ENCODE data around the gene ALK. TPM values are rescaled to one million over a fixed set of nuclear protein-coding genes. Genes with fewer than 3 reads are reported as not detected.

ALK gene
- total RNA-seq, 1 experiment from 2014 or later = not detected

GRCh38 chr2:29226808-29227207 is 694.6 kb downstream of the ALK start:
- DNase-seq (ENCODE audit: low spot score) = no peak

GRCh38 chr2:29226375-29226774 is 695.0 kb downstream of the ALK start:
- no peak for DNase-seq (ENCODE audit: low spot score)

GRCh38 chr2:29225814-29226213 is 695.6 kb downstream of the ALK start:
- DNase-seq (ENCODE audit: low spot score) = no peak

DNA sequence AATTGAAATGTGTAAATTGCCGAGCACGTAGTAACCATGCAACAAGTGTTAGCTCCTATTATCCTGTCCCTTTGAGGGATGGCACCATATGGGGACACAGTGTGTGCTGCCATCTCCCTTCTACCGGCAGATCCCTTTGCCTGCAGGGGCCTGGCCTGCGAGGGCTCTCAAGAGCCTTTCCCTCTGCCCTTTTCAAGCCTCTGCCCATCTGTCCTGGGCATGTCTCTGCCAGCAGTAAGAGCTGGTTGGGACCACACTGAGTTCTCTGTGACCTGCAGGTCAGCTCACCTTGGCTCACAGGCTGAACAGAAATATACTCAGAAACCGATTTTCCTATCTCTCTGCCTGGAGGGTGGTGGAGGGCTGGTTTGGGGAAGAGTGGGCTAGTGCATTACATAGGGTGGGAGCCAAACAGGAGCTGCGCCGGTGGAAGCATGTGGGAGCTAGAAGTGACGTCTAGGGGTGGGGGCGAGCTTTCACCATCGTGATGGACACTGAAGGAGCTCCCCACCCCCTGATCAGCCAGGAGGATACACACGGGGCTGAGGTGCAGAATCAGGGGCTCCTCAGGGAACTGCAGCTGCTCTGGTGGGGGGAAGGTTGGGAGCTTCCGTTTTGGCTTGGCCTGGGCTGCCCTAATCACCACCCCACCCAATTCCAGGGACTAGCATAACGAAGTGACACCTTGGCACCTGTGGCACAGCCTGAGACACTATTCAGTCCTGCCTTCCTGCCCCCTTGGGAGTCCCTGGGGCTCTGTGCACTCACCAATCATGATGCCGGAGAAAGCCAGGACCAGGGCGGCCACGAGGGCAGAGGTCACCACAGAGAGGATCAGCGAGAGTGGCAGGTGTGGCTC is 696.5 kb downstream of the ALK start:
- no peak for DNase-seq (ENCODE audit: low spot score)

- DNase-seq (ENCODE audit: low spot score) = peak; percentile 66
Measured at GRCh38 chr2:29223851-29224692, 697.3 kb downstream of the ALK start.

DNA sequence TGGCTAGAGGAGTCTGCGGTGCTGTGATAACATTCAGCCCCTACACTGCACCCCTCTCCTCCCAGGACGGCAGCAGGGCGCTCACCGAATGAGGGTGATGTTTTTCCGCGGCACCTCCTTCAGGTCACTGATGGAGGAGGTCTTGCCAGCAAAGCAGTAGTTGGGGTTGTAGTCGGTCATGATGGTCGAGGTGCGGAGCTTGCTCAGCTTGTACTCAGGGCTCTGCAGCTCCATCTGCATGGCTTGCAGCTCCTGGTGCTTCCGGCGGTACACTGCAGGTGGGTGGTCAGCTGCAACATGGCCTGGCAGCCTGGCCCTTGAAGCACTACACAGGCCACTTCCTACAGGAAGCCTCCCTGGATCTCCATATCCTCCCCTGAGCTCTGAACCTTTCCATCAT is 698.1 kb downstream of the ALK start:
- DNase-seq (ENCODE audit: low spot score) = no peak

DNA sequence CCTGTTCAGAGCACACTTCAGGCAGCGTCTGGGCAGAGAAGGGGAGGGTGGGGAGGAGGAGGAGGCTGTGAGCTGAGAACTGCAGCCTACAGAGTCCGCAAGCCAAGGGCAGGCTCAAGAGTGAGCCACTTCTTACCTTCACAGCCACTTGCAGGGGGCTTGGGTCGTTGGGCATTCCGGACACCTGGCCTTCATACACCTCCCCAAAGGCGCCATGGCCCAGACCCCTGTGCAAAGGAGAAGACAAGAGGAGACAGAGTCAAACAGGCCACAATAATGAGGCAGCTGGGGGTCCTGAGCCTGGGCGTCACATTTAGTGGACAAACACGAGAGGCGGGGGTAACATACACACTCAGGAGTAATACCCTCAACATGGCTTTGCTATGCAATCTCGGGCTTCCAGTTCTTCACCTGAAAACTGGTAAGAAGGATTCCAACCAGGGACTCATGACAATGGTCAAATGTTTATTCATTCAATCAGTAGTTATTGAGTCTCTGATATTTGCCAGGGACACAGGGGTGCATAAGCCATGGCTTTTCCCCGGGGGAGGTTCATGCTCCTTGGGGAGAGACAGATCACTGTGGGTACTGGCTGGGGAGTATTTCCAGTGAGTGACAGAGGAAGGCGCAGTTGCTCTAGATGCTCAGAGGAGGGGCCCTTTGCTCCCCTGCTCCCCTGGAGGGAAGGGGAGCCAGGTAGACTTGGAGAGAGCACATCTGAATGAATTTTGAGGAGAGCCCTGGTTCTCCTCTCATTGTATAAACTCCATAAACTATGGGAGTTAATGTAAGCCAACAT is 698.8 kb downstream of the ALK start:
- no peak for DNase-seq (ENCODE audit: low spot score)

DNA sequence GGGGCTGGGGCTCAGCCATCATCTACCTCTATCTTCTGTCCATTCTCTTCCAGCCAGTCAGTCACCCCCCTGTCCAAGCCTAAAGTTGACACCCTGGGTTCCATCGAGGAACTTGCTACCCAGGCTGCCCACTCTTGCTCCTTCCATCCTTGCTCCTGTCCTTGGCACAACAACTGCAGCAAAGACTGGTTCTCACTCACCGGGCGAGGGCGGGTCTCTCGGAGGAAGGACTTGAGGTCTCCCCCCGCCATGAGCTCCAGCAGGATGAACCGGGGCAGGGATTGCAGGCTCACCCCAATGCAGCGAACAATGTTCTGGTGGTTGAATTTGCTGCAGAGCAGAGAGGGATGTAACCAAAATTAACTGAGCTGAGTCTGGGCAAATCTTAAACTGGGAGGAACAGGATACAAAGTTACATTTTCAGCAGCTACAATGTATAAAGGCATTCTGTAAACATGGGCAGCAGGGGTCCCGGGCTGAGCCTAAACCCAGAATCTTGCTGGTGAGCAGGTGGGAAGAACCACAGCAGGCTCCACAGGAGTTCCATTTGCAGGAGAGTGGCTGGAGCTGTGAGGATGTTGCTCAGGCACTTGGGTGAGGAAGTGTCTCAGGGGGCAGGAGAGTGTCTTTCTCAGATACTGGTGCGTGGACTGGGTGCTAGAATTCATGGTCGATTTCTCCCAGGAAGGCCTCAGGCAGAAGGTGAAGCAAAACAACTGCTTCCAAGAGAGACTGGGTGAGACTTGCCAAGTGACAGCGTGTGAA is 700.7 kb downstream of the ALK start:
- no peak for DNase-seq (ENCODE audit: low spot score)

DNA sequence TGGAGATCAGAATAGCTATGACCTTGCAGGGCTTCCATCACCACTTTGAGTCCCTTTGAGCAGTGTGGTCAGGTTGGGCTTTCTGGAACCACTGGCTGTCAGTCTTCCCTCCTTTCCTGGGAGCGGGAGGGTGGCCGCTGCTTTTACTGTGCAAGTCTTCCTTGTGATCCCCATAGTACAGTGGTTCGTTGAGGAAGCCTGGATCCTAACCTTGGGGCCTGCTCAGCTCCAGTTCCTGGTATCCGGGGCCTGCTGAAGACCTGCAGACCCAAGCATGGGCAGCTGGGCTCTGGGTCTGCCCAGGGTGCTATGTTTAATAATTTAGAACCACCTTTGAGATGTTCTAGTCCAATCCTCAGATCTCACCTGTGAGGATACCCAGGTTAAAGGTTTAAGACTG is 702.0 kb downstream of the ALK start:
- DNase-seq (ENCODE audit: low spot score) = no peak

- DNase-seq (ENCODE audit: low spot score) = no peak
Measured at GRCh38 chr2:29218550-29219125, 702.7 kb downstream of the ALK start.

DNA sequence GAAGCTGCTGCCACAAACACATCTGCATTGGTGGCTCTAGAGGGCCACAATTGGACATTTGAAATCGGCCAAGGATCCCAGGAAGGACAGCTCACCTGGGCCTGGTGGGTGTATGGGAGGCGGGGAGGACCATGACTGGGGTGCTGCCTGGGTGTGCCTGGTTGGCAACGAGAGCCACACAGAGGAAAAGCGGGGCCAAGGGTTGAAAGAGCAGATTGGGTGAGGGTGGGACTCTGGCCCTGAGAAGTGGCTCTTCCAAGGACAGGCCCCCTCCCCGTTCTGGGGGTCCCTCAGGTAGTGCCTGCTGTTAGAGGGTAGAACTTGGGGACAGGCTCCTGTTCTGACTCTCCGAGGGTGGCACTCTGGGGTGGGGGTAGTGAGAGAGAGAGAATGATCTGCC is 703.3 kb downstream of the ALK start:
- no peak for DNase-seq (ENCODE audit: low spot score)

DNA sequence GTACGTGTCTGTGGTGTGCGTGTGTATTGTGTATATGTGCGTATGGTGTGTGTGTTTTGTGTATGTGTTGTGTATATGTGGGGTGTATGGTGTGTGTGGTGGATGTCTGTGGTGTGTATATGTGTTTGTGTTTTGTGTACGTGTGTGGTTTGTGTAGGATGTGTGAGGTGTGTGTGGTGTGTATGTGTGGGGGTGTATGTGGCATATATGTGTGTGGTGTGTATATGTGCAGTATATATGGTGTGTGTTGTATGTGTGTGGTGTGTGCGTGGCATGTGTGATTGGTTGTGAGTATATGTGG is 704.8 kb downstream of the ALK start:
- DNase-seq (ENCODE audit: low spot score) = no peak

GRCh38 chr2:29215739-29216608 is 705.4 kb downstream of the ALK start:
- DNase-seq (ENCODE audit: low spot score) = no peak

- DNase-seq (ENCODE audit: low spot score) = no peak
Measured at GRCh38 chr2:29215073-29215472, 706.3 kb downstream of the ALK start.

- DNase-seq (ENCODE audit: low spot score) = no peak
Measured at GRCh38 chr2:29213888-29214291, 707.5 kb downstream of the ALK start.

DNA sequence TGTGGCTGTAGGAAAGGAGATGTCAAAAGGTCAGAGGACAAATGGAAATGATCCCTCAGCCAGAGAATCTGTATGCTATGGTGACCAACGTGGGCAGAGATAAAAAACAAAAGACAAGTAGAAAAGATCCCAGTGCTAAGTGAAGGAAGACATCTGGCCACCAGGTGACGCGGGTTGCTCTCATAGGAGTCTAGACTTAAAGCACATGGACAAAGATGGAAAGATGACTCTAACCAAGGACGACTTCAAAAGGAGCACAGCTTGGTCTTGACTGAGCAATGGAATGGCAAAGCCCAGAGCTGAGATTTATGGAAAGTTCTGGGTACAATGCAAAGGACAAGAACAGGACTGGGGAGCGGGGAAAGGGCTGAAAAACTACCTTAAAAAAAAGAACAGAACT is 709.4 kb downstream of the ALK start:
- DNase-seq (ENCODE audit: low spot score) = peak; percentile 31

DNA sequence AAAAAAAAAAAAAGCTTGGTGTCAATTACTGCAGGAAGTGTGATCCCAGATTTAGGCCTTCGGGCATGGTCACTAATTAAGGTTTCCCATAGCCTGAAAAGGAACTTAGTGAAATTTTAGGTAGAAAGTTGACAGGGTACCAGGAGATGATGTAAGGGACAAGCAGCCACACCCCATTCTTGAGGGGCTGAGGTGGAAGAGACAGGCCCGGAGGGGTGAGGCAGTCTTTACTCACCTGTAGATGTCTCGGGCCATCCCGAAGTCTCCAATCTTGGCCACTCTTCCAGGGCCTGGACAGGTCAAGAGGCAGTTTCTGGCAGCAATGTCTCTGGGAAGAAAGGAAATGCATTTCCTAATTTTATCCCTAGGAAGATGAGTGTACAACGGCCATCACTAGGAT is 711.8 kb downstream of the ALK start:
- no peak for DNase-seq (ENCODE audit: low spot score)

GRCh38 chr2:29207352-29208148 is 713.8 kb downstream of the ALK start:
- no peak for DNase-seq (ENCODE audit: low spot score)

GRCh38 chr2:29206941-29207340 is 714.4 kb downstream of the ALK start:
- DNase-seq (ENCODE audit: low spot score) = peak; percentile 30
